CD1c-positive myeloid dendritic cell (primary cell): ENCODE results near the gene ANGEL2.
"Not testable (repeated sequence)": the region's sequence is repeated elsewhere in the genome, so short reads cannot be mapped to it uniquely, and the experiment has no call there.

ENCODE experiments used
- DNase-seq: peaks from one replicate; pipeline ENCODE4 v3.0.0-alpha.2; 2016; ENCODE audit errors: extremely low spot score

ANGEL2 gene

GRCh38 chr1:213017447-213018273, 2.0 kb upstream of the ANGEL2 start:
- DNase-seq = no peak

- DNase-seq = peak; percentile 36
Measured at GRCh38 chr1:213014642-213015041, 1.0 kb downstream of the ANGEL2 start.

- DNase-seq = no peak
Measured at GRCh38 chr1:213008564-213008963, 7.1 kb downstream of the ANGEL2 start.

GRCh38 chr1:213003256-213003655, 12.4 kb downstream of the ANGEL2 start:
- DNase-seq = no peak

- no peak for DNase-seq
Measured at GRCh38 chr1:212994926-212995325, 20.7 kb downstream of the ANGEL2 start.

GRCh38 chr1:212993960-212994359, 21.7 kb downstream of the ANGEL2 start:
- not testable (repeated sequence) for DNase-seq

- DNase-seq = no peak
Measured at GRCh38 chr1:212990276-212990675, 25.4 kb downstream of the ANGEL2 start.

- DNase-seq = no peak
Measured at GRCh38 chr1:212987702-212988322, 27.9 kb downstream of the ANGEL2 start.

- DNase-seq = no peak
Measured at GRCh38 chr1:212986551-212986950, 29.1 kb downstream of the ANGEL2 start.

GRCh38 chr1:212984522-212985291, 31.0 kb downstream of the ANGEL2 start:
- no peak for DNase-seq

- DNase-seq = no peak
Measured at GRCh38 chr1:212983482-212983881, 32.2 kb downstream of the ANGEL2 start.

GRCh38 chr1:212982430-212983152, 33.1 kb downstream of the ANGEL2 start:
- DNase-seq = no peak

- no peak for DNase-seq
Measured at GRCh38 chr1:212981571-212982328, 33.9 kb downstream of the ANGEL2 start.

- DNase-seq = no peak
Measured at GRCh38 chr1:212981025-212981495, 34.6 kb downstream of the ANGEL2 start.

GRCh38 chr1:212980123-212980785, 35.4 kb downstream of the ANGEL2 start:
- no peak for DNase-seq

GRCh38 chr1:212979340-212980122, 36.1 kb downstream of the ANGEL2 start:
- no peak for DNase-seq

GRCh38 chr1:212977781-212978645, 37.7 kb downstream of the ANGEL2 start:
- DNase-seq = no peak

GRCh38 chr1:212976586-212976985, 39.1 kb downstream of the ANGEL2 start:
- DNase-seq = no peak
